Gastroesophageal sphincter (tissue), 3 donors: ENCODE results near the gene ZNF385D.

Experiments used
- CTCF ChIP-seq, 4 experiments: fragments of 200-600 bp in 2 of 4; fragments of 450-650 bp in 2 of 4; sonication (generic) in 1 of 4; IDR thresholded peaks; one replicate each; pipeline ENCODE4 v1.5.1; 2017 to 2019; ENCODE audit warnings: antibody characterized with exemption in 4 of 4, mild to moderate bottlenecking in 2 of 4, moderate library complexity in 2 of 4
- POLR2A ChIP-seq, 2 donors: fragments of 450-650 bp; IDR thresholded peaks; one replicate each; pipeline ENCODE4 v1.6.1; 2017; ENCODE audit warnings: antibody characterized with exemption in 2 of 2, mild to moderate bottlenecking in 2 of 2, moderate library complexity in 1 of 2
- POLR2AphosphoS5 ChIP-seq: sonication (generic); formaldehyde crosslinking; IDR thresholded peaks from one replicate; pipeline ENCODE4 v1.6.1; 2017; ENCODE audit warnings: antibody characterized with exemption

GRCh38 chr3:21446027-21446426 is 305.0 kb downstream of the ZNF385D start:
- TF ChIP-seq POLR2A (IDR thresholded peaks at IDR 0.05) (no peak), POLR2AphosphoS5 (no peak), CTCF (IDR thresholded peaks at IDR 0.05) (no peak)
